ENCODE data around the gene SPPL2C.
"Not testable (repeated sequence)": the region's sequence is repeated elsewhere in the genome, so short reads cannot be mapped to it uniquely, and the experiment has no call there.

The SPPL2C gene

DNA sequence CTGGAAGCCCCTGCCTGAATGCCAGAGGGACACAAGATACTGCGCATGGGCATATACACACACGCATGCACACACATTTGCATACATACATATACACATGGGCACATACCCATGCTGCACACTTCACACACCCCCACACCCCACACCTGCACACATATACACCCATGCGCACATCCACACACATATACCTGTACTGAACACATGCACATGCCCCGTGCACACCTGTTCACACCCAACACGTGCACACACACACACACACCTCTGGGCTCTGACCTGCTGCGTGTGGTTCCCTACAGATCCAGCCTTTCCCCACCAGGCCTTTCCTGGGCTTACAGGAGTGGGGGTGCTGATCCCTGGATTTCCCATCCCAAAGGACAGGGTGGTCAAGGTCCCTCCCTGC, 6.3 kb downstream of the SPPL2C start:
- no peak for DNase-seq

- no peak for DNase-seq
Observed at GRCh38 chr17:45851464-45851863, 6.8 kb downstream of the SPPL2C start.

DNA sequence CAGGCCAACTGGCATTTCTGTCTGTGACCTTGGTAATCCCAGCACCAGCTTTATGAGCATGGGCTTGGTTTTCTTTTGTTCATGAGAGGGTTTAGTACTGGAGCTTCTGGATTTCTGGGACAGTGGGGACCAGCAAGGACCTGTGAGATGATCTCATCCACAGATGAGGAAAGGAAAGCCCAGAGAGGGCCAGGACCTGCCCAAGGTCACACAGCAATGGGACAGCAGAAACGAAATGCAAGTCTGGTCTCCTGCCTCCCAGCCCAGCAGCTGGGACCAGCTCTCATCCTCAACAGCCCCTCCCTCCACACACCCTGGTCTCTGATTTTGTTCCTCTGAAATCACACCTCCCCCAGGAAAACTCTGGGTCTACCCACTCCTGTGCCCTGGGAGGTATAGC, 7.2 kb downstream of the SPPL2C start:
- DNase-seq, result no peak

- DNase-seq, result peak; percentile 74
Observed at GRCh38 chr17:45852535-45853297, 8.0 kb downstream of the SPPL2C start.

DNA sequence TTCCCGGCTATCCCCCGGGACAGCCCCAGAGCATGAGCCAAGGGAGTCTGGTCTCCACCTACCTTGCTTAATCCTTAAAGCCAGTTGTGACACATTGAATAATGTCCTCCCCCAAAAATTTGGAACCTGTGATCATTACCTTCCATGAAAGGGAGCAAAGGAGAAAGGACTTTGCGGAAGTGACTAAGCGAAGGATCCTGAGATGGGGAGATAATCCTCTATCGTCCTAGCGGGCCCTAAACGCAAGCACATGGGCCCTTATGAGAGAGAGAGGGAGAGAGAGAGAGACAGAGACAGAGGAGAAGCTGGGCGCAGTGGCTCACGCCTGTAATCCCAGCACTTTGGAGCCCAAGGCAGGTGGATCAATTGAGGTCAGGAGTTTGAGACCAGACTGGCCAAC, 9.5 kb downstream of the SPPL2C start:
- DNase-seq, result no peak

GRCh38 chr17:45855691-45856336, 11.1 kb downstream of the SPPL2C start:
- no peak for DNase-seq

GRCh38 chr17:45857977-45858708, 13.5 kb downstream of the SPPL2C start:
- no peak for DNase-seq

GRCh38 chr17:45861165-45861564, 16.5 kb downstream of the SPPL2C start:
- peak; percentile 13 for DNase-seq

- not testable (repeated sequence) for DNase-seq
Observed at GRCh38 chr17:45862127-45862526, 17.4 kb downstream of the SPPL2C start.

GRCh38 chr17:45863857-45864654, 19.4 kb downstream of the SPPL2C start:
- no peak for DNase-seq

- DNase-seq, result no peak
Observed at GRCh38 chr17:45867171-45867570, 22.5 kb downstream of the SPPL2C start.

DNA sequence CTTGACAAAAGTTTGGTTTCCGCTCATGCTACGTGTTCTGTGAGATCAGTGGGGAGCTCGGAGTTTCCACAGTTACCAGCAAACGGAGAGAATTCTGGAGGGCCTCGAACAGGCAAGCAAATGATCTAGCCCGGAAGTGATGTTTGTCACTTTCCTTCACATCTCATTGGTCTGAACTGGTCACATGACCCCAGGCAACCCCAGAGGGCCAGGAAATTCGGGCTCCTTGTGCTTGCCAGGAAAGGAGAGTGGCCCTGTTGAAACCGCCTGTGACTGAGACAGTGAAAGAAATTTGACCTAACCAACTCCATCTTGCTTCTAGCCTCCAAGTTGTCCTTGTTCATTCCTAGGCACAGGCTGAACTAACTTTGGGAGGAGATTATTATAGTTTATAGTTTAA, 23.0 kb downstream of the SPPL2C start:
- no peak for DNase-seq

- DNase-seq, result no peak
Observed at GRCh38 chr17:45868276-45868675, 23.6 kb downstream of the SPPL2C start.

- no peak for DNase-seq
Observed at GRCh38 chr17:45869676-45870341, 25.1 kb downstream of the SPPL2C start.

DNA sequence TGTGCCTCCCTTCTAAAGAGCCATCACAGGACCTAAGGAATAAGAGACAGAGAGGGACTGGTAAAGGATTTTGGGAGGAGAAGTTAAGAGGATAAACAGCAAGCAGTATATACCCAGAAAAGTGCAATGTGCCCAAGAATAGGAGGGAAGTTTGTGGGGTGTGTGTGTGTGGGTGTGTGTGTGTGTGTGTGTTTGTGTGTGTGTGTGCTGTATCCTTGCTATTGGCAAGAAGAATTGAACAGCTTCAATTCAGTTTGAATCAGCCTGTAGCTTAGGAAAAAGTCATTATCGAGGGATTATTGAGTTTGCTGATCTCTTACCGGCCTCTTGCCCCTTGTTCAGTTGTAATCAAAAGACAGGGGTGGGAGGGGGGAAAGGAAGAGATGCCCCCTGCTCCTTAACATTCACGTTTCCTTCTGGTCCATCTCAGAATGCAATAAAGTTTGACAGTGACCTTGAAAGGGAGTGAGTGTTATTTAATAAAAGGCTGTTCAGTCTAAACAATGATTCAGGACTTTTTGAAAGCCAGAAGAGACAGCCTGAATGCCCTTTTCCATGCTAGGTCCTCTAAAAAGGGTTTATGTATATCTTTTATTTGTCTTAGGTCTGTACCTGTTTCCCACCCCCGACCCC, 25.8 kb downstream of the SPPL2C start:
- no peak for DNase-seq

- no peak for DNase-seq
Observed at GRCh38 chr17:45871718-45872117, 27.0 kb downstream of the SPPL2C start.

DNA sequence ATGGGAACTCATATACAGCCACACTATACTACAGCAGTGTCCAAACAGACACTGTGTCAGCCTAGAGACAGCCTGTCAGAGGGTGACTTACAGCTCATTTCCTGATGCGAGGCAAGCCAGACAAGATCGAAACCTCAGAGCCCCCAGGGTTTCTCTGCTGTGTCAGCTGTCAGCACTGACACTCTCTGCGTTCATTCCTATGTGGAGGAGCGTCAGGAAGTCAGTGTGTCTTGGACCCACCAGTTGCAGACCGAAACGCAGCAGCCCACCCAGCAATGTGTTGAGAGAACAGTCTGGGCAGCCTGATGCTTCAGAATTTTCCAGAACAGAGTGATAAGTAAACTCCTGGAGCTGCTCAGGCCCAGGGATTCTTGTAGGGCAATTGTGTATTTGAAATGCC, 29.0 kb downstream of the SPPL2C start:
- DNase-seq, result no peak

- DNase-seq, result no peak
Observed at GRCh38 chr17:45874151-45874550, 29.5 kb downstream of the SPPL2C start.

DNA sequence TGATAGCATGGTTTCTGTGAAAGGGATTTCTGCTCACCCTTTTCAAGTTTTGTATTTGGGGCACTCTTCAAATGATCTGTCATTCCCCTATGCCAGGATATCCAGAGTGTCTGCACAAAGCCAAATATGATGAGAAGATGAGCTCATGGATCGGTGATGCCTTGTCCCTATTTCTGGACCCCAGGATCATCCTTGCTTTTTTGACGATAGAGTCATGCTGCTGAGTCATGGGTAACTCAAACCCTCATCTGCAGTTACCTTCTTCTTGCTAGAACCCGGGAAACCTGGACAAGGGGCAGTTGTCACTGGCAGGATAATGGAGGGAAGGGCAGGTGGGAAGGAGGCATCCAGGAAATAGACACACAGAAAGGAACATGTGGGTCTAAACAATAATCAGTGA, 31.9 kb downstream of the SPPL2C start:
- no peak for DNase-seq

DNA sequence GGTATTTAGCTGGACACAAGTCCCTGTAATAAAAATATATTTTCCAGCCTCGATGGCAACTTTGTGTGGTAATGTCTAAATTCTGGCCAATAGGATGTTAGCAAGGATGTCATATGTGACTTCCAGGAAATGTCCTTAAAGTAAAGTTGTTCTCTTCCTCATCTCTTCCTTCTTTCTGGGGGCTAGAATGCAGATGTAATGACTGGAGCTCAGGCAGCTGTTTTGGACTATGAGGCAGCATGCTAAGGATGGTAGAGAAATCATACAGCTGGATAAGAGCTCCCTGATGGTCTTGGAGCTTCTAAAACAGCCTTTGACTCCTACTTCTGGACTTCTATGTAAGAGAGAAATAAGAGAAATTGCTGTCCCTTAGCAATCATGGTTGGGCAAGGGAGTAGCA, 32.8 kb downstream of the SPPL2C start:
- DNase-seq, result no peak

- peak; percentile 23 for DNase-seq
Observed at GRCh38 chr17:45883063-45883462, 38.4 kb downstream of the SPPL2C start.

DNA sequence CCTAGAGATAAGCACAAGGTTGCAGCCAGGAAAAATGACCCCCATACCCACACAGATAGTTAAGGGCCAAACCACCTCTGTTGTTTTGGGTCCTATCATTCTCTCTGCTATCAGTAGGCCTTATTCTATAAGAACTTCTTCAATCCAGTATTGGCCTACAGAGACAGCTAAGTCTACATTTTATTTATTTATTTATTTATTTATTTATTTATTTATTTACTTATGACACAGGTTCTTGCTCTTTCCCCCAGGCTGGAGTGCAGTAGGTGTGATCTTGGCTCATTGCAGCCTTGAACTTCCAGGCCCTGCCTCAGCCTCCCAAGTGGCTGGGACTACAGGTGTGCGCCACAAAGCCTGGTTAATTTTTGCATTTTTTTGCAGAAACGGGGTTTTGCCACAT, 42.2 kb downstream of the SPPL2C start:
- DNase-seq, result no peak

All from NCI-H1694 (cell line).